CD4-positive, alpha-beta T cell treated with Interleukin-6 at 100 ng/mL for 8 hours (primary cell): Measurements from ENCODE around the gene HIKESHI.
"Not testable (repeated sequence)": the region's sequence is repeated elsewhere in the genome, so short reads cannot be mapped to it uniquely, and the experiment has no call there.

Experiments
- DNase-seq: peaks from one replicate; pipeline ENCODE4 v3.0.0-alpha.2; 2020; ENCODE audit warnings: mixed read lengths, low spot score

HIKESHI gene, protein sequence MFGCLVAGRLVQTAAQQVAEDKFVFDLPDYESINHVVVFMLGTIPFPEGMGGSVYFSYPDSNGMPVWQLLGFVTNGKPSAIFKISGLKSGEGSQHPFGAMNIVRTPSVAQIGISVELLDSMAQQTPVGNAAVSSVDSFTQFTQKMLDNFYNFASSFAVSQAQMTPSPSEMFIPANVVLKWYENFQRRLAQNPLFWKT

DNA sequence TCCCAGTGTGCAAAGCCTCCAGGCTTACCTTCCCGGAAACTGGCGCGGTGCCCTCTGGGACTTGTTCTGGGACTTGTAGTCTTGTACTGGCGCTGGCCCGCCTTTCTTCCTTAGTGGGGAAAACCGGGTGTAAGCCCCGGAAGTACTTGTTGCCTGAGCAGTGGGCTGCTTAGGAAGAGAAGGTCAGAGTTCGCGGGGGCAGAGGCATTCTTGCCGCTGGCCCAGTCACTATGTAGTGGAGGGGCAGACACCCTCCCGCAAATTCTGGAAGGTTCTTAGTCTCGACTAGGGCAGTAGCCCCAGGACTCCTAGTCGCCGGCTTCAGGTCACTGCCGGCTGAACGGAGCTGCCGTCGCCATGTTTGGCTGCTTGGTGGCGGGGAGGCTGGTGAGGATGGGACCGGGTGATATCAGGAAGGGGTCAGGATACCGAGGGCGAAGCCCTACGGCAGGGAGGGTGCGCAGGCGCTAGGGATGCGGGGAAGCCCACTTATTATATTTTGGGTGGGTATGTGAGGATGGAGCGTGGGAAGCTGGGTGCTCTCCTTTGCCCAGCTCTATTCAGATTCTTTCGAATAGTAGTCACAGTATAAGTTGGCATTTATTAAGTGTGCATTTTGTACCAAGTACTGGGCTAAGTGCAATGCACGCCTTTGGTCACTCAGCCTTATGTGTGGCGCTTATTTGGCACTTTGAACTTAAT is at the start of gene HIKESHI:
TSS of gene HIKESHI (plus strand) at position 149 of the 702 bp plus-strand sequence. CDS start at position 358, 209 bp downstream.
- peak; percentile 89 for DNase-seq

DNA sequence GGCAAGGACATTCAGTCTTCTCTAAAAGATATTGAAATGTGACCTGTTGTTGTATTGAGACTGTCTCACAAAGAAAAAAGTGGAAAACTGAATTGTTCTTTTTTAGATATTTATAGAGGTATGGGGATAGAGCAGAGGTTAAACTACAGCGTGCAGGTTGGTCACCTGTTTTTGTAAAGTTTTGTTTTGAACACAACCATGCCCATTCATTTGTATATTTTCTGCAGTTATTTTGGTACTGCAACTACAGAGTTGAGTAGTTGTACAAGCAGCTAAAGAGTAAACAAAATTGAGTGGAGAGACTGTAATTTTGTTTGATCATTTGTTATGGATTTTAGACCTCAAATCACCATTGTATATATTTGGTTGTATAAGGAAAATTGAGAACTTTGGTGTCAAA is 46.1 kb upstream of the HIKESHI start:
- no peak for DNase-seq

DNA sequence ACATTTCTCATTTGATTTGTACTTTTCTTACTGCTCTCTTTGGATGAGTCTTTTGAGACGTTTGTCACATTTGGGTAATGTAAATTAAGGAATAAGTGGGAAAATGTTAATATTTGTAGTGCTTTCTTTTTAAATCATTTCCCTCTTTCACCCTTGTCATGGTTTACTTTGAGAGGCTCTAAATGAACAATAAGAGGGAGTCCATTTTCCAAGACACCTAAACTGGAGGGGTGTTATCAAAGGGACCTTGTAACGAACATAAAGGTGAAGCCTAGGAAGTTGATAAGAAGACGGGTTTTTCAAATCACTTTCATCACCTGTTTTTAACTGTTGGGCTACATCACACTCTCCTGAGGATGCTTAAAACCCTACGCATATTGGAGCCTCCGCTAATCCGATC is 45.4 kb upstream of the HIKESHI start:
- DNase-seq, result no peak

DNA sequence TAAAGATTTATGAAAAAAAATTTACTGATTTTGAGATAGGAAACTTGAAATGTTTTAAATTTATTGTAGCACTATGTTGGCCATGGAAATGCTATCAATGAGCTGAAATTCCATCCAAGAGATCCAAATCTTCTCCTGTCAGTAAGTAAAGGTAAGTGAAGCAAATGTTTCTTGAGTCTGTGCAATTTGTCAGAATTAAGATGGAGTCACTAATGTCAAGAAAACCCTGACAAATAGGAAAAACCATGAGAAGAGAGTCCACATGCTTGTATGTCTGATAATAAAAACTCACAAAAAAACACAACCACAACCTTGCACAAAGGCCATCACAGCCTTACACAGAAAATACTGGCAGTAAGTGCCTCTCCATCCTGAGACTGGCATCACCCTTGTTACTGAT is 44.6 kb upstream of the HIKESHI start:
- DNase-seq, result no peak

DNA sequence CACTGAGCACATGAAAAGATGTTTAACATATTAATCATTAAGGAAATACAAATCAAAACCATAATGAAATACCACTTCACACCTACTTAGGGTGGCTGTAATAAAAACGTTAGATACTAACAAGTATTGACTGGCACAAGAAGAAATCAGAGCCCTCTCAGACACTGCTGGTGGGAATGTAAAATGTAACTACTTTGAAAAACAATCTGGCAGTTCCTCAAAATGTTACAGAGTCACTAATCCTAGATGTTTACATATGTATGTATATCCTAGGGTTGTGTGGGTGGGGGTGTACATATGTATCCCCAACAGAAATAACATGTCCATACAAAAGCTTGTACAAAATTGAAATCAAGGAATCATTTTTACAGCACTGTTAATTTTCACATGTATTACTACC is 42.3 kb upstream of the HIKESHI start:
- no peak for DNase-seq

DNA sequence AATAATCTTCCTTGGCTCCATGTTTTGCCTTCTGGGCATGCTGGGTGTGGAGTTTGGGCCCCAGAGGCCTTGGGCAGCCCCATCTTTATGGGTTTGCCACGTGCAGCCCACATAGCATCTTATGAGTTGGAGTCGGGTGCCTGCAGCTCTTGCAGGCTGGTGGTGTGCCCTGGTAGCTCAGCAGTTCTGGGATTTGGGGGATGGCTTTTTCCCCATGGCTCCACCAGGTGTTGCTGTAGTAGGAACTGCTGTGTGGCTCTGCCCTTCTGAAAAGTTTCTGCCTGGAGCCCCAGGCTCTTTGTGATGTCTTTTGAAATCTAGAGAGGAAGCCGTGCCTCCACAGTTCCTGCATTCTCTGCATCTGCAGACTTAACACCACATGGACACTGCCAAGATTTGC is 40.7 kb upstream of the HIKESHI start:
- no peak for DNase-seq

DNA sequence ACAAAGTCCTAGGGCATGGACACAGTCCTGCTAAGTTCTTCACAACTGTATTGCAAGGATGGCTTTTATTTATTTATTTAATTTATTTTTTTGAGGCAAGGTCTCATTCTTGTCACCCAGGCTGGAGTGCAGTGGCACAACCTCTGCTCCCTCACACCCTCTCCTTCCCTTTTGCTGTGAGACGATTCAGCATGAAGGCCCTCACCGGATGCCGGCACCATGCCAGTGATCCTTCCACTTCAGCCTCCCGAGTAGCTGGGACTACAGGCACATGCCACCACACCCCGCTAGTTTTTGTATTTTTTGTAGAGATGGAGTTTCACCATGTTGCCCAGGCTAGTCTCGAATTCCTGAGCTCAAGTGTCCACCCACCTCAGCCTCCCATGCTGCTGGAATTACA is 39.7 kb upstream of the HIKESHI start:
- DNase-seq, result no peak

DNA sequence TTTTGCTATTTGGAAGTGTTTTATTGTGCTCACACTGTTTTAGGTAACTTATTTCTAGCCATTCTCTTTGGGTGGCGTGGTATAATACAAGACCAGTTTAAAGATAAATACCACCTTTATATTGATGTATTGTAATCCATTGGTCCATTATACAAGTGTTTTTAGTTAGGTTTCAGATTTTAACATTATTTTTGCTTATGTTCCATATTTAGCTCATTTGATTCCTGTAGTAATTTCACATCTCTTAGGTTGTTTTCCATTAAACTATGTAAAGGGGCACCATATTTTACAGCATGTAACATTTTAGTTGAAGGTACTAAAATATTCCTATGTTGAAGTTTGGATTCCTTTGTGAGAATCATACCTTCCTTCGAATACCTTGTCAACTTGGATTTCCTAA is 37.4 kb upstream of the HIKESHI start:
- no peak for DNase-seq

DNA sequence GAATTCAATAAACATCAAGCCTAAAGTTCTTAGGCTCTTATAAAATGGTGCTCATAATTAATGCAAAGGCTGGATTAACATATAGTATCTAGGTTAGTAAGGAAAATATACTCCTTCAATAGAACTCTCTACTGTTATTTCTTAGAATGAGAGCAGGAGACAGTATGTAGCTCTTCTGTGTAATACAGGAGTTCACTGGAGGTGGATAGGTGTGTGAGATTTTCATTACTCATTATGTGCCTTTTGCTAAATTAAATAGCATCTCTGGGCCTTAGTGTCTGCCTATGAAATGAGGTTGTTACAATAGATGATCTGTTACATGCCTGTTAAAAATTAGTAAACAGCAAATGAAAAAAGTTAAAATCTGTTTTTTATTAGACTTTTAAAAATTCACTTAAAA is 36.8 kb upstream of the HIKESHI start:
- DNase-seq, result no peak

DNA sequence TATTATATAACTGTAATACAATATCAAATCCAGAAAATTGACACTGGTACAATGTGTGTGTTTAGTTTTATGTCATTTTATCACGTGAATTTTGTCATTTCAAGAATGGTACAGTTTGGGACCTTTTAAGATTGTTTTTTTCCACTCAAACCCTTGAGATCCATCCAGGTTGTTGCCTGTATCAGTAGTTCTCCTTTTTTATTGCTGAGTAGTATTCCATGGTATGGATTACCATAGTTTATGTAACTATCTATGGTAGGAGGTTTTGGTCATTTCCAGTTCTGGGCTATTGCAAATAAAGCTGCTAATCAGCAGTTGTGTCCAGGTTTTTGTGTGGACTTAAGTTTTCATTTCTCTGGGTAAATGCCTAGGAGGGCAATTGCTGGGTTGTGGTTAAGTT is 32.4 kb upstream of the HIKESHI start:
- no peak for DNase-seq

DNA sequence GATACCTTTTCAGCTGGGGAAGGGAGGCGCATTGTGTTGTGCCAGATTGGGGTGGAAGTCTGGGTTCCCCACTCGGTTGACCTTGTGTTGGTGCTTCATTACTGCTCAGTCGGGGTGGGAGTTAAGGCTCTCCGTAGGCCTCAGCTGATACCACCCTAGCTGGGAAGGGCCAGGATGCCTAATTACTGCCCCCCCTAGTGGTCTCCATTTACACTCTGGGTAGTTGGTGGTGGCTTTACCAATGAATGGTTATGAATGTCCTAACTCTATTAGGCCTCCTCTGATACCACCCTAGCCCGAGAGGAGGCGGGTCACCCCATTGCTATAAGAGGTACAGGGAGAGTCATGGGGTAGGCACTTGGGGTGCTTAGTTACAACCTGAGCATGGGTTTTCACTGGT is 27.5 kb upstream of the HIKESHI start:
- no peak for DNase-seq

DNA sequence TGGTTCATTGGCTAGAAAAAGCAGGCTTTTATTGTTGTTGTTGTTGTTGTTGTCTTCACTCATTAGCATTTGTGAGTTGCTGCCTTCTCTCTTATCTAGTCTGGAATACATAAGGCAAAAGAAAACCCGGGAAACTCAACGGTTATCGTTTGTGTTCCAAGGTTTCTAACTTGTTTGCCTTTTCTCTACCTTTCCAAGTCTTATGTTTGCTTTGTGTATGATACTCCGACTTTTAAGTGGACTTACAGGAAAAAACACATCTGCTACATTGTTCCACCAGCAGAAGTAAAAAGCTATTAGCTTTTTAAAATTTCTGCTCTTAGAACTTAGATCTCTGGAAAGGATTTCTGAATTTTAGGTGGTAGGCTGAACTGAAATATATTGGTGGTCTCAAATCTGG is 27.0 kb upstream of the HIKESHI start:
- DNase-seq, result no peak

DNA sequence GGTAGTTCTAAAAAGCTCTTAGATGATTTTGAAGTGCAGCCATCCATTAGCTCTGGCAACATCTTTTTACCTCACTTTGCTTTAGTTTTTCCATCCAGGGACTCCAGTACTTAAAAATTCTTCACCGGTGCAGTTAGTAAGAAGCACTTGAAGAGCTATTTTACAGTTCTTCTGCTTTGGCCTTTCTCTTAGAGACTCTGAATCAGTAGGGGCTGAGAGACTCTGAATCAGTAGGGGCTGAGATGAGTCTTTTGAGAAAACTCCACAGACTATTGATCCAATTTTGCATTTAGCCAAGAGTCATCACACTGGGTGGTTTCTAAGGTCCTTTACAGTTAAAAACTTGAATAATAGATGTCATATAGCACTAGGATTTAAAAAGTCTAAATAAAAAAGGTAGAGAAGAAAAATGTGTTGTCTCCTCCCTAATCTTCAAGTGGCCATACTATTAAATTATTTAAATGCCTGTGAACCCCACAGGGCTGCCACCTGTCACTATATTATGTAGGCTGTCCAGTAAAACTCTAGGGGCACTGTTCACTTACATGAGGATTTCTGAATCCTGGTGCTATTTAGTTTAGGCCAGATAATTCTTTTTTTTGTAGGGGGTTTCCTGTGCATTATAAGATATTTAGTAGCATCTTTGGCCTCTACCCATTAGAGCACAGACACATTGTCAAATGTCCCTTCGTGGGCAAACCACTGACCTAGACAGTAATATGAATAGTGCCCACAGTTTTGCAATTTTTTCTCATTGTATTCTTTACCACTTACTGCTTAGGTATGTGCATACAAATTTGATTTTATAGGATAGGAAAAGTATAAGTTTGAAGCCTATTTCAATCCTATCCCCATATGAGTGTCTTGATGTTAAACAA is 26.3 kb upstream of the HIKESHI start:
- no peak for DNase-seq

DNA sequence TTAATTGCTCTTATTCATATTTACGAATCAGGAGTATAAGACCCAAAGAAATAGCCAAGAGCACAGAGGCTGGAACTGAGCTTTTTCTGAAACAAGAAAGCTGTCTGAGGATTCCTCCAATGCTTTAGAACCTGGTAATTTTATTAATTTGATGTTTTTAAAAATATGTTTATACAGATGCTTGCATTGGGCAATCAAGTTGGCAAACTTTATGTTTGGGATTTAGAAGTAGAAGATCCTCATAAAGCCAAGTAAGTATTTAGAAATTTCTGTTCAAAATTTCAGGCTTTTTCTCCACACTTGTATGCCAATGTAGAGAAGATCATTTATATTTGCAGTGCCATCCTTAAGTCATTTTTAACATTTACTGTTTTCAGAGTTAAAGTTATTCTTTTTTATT is 24.3 kb upstream of the HIKESHI start:
- DNase-seq, result no peak

DNA sequence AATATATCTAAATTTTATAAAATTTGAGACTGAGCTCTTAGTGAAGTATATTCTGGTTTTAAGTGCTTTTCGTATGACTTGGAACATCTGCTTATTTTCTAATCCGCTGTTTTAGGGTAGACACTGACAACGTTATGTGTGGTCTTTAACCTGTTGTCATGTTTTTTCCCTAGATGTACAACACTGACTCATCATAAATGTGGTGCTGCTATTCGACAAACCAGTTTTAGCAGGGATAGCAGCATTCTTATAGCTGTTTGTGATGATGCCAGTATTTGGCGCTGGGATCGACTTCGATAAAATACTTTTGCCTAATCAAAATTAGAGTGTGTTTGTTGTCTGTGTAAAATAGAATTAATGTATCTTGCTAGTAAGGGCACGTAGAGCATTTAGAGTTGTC is 23.8 kb upstream of the HIKESHI start:
- DNase-seq, result no peak

DNA sequence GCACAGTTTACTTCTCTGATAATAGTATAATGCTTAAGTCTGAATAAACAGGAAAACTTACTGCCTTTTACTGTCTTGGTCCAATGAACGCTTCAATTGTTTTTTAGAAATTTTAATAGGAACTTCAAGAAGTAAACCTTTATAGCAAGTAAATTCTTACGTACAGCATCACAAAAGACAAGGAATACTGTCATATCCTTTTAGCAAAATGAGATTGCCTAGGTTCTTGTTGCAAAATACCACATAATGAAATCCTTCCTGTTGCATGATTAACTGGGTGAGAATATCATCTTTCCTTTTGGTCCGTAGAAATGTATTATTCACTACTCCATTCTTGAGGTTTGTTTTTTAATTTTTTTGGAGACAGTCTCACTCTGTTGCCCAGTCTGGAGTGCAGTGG is 22.3 kb upstream of the HIKESHI start:
- DNase-seq, result no peak

DNA sequence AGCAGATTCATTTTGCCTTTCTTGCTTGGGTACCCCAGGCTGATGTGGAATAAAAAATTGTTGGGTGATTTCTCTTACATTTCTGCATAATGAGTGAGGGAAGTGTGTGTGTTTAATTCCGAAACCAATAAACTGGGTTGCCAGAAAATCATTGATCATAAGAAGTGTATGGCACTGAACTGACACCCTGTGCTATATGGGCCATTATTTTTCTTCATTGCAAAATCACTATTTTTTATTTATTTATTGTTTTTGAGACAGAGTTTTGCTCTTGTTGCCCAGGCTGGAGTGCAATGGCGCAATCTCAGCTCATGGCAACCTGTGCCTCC is 14.6 kb upstream of the HIKESHI start:
- DNase-seq, result no peak

DNA sequence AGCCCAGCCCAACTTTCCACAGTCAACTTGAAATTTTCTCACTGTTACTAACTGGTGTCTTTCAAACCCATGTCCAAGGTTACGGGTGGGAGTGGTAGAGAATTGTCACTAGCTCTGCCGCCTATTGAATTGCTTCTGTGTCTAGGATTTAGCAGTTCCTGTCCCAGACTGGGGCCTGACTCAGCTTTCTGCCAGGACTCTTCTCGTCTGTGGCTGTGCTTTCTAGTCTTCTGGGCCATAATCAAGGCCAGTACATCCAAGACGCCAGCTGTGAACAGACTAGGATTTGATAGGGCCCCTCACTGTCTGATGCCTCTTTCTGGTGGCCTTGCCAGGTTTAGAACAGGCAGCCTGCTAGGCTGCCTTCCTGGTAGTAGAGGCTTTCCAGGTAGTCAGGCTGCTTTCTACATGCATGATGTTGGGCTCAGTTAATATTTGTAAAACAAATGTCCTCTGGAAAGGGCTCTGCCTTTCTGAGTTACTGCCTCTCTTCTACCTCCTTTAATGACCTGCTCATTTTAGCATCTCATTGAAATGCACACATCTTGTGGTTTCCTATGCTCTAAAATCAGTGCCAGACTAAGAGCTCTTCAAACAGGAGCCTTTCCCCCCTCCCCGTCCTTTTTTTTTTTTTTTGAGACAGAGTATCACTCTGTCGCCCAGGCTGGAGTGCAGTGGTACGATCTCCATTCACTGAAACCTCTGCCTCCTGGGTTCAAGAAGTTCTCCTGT is 13.1 kb upstream of the HIKESHI start:
- DNase-seq, result peak; percentile 1

DNA sequence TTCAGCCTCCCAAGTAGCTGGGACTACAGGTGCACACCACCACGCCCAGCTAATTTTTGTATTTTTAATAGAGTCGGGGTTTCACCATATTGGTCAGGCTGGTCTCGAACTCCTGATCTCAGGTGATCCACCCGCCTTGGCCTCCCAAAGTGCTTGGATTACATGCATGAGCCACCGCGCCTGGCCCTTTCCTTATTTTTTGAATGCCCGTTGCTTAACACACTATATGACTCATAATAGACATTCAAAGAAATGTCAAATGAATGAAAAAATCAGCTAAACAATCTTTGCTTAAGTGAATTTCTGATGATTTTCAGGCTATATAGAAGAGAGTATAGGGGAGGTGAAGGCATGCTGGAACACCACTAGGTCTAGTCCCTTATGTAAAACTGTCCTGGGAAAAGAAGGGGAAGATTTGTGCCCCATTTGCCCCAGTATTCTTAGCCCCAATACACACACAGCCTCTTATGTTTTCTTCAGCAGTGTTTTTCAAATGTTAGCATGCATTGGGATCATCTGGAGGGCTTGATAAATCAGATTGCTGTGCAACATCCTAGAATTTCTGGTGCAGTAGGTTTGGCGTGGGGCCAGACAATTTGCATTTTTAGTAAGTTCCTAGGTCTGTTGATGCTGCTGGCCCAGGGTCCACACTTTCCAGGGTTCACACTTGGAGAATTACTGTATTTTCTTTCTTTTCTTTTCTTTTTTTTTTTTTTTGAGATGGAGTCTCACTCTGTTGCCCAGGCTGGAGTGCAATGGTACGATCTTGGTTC is 12.3 kb upstream of the HIKESHI start:
- not testable (repeated sequence) for DNase-seq

DNA sequence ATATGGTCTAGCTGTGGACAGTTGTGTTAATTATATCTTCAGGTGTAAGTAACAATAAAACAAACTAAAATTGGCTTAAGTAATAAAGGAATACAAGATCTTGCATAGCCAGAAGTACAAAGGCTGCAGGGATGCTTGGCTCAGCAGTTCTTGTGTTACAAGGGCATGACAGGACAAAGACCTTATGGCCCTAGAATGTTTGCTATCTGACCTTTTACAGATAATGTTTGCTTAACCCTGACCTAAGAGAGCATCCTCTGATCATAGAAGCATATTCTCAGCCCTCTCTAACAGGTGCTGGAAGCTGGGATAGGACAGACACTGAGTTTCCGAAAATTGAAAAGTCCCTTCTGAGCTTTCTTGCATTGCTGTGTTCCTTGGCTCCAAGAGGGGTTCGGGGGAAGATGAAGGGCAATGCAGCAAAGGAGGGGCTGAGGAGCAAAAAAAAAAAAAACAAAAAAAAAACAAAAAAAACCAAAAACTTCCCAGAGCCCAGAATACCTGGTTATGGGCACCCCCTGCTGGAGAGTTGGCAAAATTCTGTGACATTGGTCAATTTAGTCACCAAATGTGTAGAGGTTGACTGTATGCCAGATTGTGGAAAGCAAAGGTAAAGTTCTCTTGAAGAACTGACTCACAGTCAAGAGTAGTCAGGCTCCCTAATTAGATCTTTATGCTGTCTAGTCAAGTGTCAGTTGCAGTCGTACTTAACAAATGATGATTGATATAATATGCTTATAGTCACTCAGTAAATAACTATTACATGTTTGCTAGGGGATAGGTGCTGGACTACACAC is 10.4 kb upstream of the HIKESHI start:
- peak; percentile 61 for DNase-seq
